ENCODE measurements around the gene APC2.
A peak's percentile ranks its signal among the peaks of the same experiment; 100 is the strongest.

Gene APC2

DNA sequence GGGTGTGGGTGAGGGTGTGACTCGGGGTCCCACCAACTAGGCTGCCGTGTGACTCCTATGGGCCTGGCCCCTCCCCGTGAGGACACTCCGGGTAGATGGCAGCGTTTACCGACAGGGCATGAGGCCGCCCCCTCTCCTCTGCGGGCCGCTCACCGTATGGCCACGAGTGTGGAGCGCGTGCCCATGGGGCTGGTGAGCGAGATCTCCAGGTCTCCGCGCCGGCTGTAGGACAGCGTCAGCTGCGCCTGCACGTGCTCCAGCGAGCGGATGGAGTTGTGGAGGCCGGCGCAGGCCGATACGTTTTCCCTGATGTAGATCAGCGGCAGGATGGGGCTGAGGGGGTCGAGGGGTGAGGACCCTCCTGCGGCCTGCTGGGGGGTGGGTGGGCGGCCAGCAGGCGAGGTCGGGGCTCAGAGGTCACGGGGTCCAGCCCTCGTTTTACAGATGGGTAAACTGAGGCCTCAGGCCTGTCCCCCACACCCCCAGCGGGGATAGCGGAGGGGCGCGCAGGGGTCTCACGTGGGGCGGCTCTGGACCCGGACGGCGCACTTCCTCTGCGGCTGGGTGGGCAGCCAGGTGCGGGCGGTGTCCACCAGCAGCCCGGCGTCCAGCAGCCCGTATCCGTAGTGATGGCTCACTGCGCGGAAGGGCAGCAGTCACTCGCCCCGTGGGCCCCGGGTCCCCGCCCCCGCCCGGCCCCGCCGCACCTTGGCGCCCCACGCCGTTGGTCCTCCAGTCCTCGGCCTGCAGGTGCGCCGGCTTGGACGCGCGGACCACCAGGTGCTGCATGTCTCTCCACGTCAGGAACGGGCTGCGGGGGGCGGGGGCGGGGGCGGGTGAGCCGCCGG, 33.4 kb downstream of the APC2 start:
- no peak overlapping the region for H3K4me3 ChIP-seq (ENCODE audit: low read depth, low read length)
- TF ChIP-seq, protein P1, sequence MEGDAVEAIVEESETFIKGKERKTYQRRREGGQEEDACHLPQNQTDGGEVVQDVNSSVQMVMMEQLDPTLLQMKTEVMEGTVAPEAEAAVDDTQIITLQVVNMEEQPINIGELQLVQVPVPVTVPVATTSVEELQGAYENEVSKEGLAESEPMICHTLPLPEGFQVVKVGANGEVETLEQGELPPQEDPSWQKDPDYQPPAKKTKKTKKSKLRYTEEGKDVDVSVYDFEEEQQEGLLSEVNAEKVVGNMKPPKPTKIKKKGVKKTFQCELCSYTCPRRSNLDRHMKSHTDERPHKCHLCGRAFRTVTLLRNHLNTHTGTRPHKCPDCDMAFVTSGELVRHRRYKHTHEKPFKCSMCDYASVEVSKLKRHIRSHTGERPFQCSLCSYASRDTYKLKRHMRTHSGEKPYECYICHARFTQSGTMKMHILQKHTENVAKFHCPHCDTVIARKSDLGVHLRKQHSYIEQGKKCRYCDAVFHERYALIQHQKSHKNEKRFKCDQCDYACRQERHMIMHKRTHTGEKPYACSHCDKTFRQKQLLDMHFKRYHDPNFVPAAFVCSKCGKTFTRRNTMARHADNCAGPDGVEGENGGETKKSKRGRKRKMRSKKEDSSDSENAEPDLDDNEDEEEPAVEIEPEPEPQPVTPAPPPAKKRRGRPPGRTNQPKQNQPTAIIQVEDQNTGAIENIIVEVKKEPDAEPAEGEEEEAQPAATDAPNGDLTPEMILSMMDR (IDR thresholded peaks at IDR 0.05; ENCODE audit: low read depth, low read length): no peak

DNA sequence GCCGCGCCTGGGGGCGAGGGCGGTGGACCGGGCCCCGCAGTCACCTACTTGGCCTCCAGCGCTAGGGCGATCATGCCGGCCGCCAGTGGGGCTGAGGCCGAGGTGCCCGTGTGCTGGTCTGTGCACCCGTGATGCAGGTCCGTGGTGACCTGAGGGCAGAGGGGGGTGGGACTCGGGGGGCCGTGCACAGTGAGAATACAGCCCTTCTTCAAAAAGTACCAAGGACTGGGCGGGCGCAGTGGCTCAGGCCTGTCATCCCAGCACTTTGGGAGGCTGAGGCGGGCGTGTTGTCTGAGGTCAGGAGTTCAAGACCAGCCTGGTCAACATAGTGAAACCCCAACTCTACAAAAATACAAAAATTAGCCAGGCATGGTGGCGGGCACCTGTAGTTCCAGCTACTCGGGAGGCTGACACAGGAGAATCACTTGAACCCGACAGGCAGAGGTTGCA, 34.1 kb downstream of the APC2 start:
- TF ChIP-seq, protein P1 (IDR thresholded peaks at IDR 0.05; ENCODE audit: low read depth, low read length): no peak
- no peak overlapping the region for H3K4me3 ChIP-seq (ENCODE audit: low read depth, low read length)

- TF ChIP-seq, protein P1 (IDR thresholded peaks at IDR 0.05; ENCODE audit: low read depth, low read length): no peak
Observed at GRCh38 chr19:1486720-1487575, 37.0 kb downstream of the APC2 start.

GRCh38 chr19:1487576-1488281, 37.8 kb downstream of the APC2 start:
- no peak overlapping the region for H3K4me3 ChIP-seq (ENCODE audit: low read depth, low read length)
- TF ChIP-seq, protein P1 (IDR thresholded peaks at IDR 0.05; ENCODE audit: low read depth, low read length): no peak

More at GRCh38 chr19:1486720-1487575, 37.0 kb downstream of the APC2 start:
- H3K4me3 ChIP-seq (ENCODE audit: low read depth, low read length): no peak overlapping the region

- TF ChIP-seq, protein P1 (IDR thresholded peaks at IDR 0.05; ENCODE audit: low read depth, low read length): no peak
- H3K4me3 ChIP-seq (ENCODE audit: low read depth, low read length): no peak overlapping the region
Observed at GRCh38 chr19:1488282-1488601, 38.3 kb downstream of the APC2 start.

DNA sequence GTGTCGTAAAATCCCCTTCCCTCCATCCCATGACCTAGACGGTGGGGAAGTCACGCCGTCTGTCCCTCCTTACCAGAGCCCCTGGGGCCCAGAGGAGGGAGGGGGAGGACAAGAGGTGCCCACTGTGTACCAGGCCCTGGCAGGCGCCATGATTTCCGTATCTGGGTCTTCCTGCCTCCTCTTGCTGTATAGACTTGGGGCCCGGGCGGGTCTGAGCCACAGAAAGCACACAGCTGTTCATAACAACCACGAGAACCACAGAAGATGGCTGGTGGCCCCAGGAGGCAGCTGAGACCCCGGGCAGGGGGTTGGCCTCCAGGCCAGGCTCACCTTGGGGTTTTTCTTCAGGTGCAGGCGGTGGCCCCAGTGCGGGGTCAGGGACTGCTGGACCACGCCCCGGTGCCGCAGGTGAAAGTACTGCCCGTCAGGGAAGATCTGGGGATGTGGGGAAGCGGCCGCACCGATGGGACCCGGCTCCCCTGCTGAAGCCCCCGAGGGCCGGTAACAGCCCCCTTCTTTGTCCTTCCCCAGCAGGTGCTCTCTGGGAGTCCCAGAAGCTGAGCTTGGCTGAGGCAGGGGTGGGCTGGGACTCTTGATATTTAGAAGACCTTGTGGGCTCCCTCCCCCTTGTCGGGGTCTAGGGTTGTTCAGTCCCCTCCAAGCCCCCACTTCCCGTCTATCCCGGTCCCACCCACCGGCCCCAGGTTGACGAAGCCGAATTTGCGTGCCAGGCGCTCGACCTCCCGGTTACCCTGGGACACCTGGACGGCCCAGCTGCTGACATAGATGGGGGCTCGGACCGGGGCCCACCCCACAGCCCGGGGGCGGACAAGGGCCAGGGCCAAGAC, 39.8 kb downstream of the APC2 start:
- TF ChIP-seq, protein P1 (IDR thresholded peaks at IDR 0.05; ENCODE audit: low read depth, low read length): no peak
- peak overlapping the region; percentile 63 for H3K4me3 ChIP-seq (ENCODE audit: low read depth, low read length)
